ENCODE measurements around the gene TMEM87A. TPM values are rescaled to one million over a fixed set of nuclear protein-coding genes. Genes with fewer than 3 reads are reported as not detected.

TMEM87A gene
- total and polyA plus RNA-seq, 2 of the 8 experiments (the other 6 are each of a cell fraction or from before 2014, with no cell fraction given) = 15.2 to 33.1 TPM

DNA sequence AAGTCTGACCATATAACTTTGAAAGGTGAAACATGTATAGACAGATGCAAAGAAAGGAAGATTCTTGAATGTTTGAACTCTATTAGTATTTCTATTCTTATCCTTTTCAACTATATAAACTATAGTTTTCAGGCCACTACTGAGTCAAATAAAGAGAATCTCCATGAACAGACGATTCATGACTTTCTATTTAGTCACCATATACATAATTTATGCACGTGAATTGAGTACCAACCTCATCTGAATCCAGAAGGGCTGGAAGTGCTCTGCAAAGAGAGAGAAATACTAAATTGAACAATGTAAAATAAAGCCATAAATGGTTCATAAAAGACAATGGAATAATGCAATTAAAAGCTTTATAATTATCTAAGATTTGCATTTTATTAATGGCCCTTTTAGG lies 55.7 kb downstream of the TMEM87A start (continued):
- TF ChIP-seq SIN3A (conservative IDR thresholded peaks at IDR 0.05 in 1 of 2, IDR thresholded peaks at IDR 0.05 in 1 of 2; ENCODE audit: low read depth in 1 of 2, low read length in 2 of 2) = no peak
- TF ChIP-seq ASH2L (IDR thresholded peaks at IDR 0.05; ENCODE audit: low read length) = no peak
- TF ChIP-seq MAFK (IDR thresholded peaks at IDR 0.05; ENCODE audit: low read depth, low read length) = no peak
- no peak for TF ChIP-seq TEAD4 (IDR thresholded peaks at IDR 0.05; ENCODE audit: low read depth, low read length)
- no peak for TF ChIP-seq SP4 (IDR thresholded peaks at IDR 0.05; ENCODE audit: low read length)
- TF ChIP-seq, protein P1, sequence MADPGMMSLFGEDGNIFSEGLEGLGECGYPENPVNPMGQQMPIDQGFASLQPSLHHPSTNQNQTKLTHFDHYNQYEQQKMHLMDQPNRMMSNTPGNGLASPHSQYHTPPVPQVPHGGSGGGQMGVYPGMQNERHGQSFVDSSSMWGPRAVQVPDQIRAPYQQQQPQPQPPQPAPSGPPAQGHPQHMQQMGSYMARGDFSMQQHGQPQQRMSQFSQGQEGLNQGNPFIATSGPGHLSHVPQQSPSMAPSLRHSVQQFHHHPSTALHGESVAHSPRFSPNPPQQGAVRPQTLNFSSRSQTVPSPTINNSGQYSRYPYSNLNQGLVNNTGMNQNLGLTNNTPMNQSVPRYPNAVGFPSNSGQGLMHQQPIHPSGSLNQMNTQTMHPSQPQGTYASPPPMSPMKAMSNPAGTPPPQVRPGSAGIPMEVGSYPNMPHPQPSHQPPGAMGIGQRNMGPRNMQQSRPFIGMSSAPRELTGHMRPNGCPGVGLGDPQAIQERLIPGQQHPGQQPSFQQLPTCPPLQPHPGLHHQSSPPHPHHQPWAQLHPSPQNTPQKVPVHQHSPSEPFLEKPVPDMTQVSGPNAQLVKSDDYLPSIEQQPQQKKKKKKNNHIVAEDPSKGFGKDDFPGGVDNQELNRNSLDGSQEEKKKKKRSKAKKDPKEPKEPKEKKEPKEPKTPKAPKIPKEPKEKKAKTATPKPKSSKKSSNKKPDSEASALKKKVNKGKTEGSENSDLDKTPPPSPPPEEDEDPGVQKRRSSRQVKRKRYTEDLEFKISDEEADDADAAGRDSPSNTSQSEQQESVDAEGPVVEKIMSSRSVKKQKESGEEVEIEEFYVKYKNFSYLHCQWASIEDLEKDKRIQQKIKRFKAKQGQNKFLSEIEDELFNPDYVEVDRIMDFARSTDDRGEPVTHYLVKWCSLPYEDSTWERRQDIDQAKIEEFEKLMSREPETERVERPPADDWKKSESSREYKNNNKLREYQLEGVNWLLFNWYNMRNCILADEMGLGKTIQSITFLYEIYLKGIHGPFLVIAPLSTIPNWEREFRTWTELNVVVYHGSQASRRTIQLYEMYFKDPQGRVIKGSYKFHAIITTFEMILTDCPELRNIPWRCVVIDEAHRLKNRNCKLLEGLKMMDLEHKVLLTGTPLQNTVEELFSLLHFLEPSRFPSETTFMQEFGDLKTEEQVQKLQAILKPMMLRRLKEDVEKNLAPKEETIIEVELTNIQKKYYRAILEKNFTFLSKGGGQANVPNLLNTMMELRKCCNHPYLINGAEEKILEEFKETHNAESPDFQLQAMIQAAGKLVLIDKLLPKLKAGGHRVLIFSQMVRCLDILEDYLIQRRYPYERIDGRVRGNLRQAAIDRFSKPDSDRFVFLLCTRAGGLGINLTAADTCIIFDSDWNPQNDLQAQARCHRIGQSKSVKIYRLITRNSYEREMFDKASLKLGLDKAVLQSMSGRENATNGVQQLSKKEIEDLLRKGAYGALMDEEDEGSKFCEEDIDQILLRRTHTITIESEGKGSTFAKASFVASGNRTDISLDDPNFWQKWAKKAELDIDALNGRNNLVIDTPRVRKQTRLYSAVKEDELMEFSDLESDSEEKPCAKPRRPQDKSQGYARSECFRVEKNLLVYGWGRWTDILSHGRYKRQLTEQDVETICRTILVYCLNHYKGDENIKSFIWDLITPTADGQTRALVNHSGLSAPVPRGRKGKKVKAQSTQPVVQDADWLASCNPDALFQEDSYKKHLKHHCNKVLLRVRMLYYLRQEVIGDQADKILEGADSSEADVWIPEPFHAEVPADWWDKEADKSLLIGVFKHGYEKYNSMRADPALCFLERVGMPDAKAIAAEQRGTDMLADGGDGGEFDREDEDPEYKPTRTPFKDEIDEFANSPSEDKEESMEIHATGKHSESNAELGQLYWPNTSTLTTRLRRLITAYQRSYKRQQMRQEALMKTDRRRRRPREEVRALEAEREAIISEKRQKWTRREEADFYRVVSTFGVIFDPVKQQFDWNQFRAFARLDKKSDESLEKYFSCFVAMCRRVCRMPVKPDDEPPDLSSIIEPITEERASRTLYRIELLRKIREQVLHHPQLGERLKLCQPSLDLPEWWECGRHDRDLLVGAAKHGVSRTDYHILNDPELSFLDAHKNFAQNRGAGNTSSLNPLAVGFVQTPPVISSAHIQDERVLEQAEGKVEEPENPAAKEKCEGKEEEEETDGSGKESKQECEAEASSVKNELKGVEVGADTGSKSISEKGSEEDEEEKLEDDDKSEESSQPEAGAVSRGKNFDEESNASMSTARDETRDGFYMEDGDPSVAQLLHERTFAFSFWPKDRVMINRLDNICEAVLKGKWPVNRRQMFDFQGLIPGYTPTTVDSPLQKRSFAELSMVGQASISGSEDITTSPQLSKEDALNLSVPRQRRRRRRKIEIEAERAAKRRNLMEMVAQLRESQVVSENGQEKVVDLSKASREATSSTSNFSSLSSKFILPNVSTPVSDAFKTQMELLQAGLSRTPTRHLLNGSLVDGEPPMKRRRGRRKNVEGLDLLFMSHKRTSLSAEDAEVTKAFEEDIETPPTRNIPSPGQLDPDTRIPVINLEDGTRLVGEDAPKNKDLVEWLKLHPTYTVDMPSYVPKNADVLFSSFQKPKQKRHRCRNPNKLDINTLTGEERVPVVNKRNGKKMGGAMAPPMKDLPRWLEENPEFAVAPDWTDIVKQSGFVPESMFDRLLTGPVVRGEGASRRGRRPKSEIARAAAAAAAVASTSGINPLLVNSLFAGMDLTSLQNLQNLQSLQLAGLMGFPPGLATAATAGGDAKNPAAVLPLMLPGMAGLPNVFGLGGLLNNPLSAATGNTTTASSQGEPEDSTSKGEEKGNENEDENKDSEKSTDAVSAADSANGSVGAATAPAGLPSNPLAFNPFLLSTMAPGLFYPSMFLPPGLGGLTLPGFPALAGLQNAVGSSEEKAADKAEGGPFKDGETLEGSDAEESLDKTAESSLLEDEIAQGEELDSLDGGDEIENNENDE (IDR thresholded peaks at IDR 0.05; ENCODE audit: insufficient replicate concordance, low read length) = no peak
